Glutamatergic neuron (in vitro differentiated cells): Measurements from ENCODE around the gene FMN1. TPM values are rescaled to one million over a fixed set of nuclear protein-coding genes. Genes with fewer than 3 reads are reported as not detected.

Source experiments
- DNase-seq: peaks from one replicate; pipeline ENCODE4 v3.0.0; 2022
- H3K27ac Mint-ChIP-seq: one replicate; pipeline ENCODE4 v1.8.0; 2020; ENCODE audit warnings: mild to moderate bottlenecking, mixed read lengths, inconsistent platforms; ENCODE audit not compliant: unreplicated experiment
- H3K27me3 Mint-ChIP-seq: one replicate; pipeline ENCODE4 v1.8.0; 2020; ENCODE audit warnings: mild to moderate bottlenecking, moderate library complexity, mixed read lengths, inconsistent platforms; ENCODE audit not compliant: unreplicated experiment
- H3K36me3 Mint-ChIP-seq: one replicate; pipeline ENCODE4 v1.8.0; 2020; ENCODE audit warnings: mild to moderate bottlenecking, mixed read lengths, inconsistent platforms; ENCODE audit not compliant: unreplicated experiment
- H3K4me1 Mint-ChIP-seq: one replicate; pipeline ENCODE4 v1.8.0; 2020; ENCODE audit warnings: mild to moderate bottlenecking, low read depth, mixed read lengths, inconsistent platforms; ENCODE audit not compliant: unreplicated experiment
- H3K4me3 Mint-ChIP-seq: one replicate; pipeline ENCODE4 v1.8.0; 2020; ENCODE audit warnings: mild to moderate bottlenecking, mixed read lengths, inconsistent platforms; ENCODE audit not compliant: unreplicated experiment
- H3K9me3 Mint-ChIP-seq: one replicate; pipeline ENCODE4 v1.8.0; 2020; ENCODE audit warnings: mild to moderate bottlenecking, moderate library complexity, mixed read lengths, inconsistent platforms; ENCODE audit not compliant: unreplicated experiment
- CTCF ChIP-seq: fragments of 200-600 bp; sonication (generic); IDR thresholded peaks from one replicate; pipeline ENCODE4 v1.5.0; 2021; ENCODE audit not compliant: partially characterized antibody, unreplicated experiment
- total RNA-seq: library from RNA; stranded (reverse); fragmentation: NEBNext Ultra II Directional; extraction: Animal tissue kit (Norgen Biotek cat#: 25700); gene quantifications from one replicate; pipeline ENCODE4 v1.2.1, GENCODE V29; 2021; ENCODE audit not compliant: unreplicated experiment

The FMN1 gene
- total RNA-seq, 1 donor from 2014 or later = 1.1 TPM

- Mint-ChIP-seq H3K4me3 (no peak overlapping the region), H3K36me3 (no peaks in the 10 kb centered on the region), H3K9me3 (peaks cover 5% of the 10 kb centered on the region), H3K4me1 (no peaks in the 10 kb centered on the region), H3K27ac (no peak overlapping the region), H3K27me3 (no peaks in the 10 kb centered on the region)
- TF ChIP-seq CTCF = no peak
- DNase-seq = no peak
These were observed 407.6 kb downstream of the FMN1 start for GRCh38 chr15:32786906-32787305.

GRCh38 chr15:32784581-32784980 lies 409.9 kb downstream of the FMN1 start:
- TF ChIP-seq CTCF = no peak
- Mint-ChIP-seq H3K4me1 (no peaks in the 10 kb centered on the region), H3K27me3 (no peaks in the 10 kb centered on the region), H3K27ac (no peak overlapping the region), H3K9me3 (peaks cover 1% of the 10 kb centered on the region), H3K4me3 (no peak overlapping the region), H3K36me3 (no peaks in the 10 kb centered on the region)
- no peak for DNase-seq

GRCh38 chr15:32781781-32782180 lies 412.7 kb downstream of the FMN1 start:
- DNase-seq = no peak
- Mint-ChIP-seq H3K36me3 (no peaks in the 10 kb centered on the region), H3K27ac (no peak overlapping the region), H3K4me3 (no peak overlapping the region), H3K4me1 (no peaks in the 10 kb centered on the region), H3K27me3 (no peaks in the 10 kb centered on the region), H3K9me3 (peaks cover 1% of the 10 kb centered on the region)
- TF ChIP-seq CTCF = no peak

GRCh38 chr15:32778391-32779176 lies 415.9 kb downstream of the FMN1 start:
- DNase-seq = no peak
- Mint-ChIP-seq H3K4me3 (no peak overlapping the region), H3K27ac (no peak overlapping the region), H3K36me3 (no peaks in the 10 kb centered on the region), H3K27me3 (no peaks in the 10 kb centered on the region), H3K4me1 (no peaks in the 10 kb centered on the region), H3K9me3 (peaks cover 1% of the 10 kb centered on the region)
- no peak for TF ChIP-seq CTCF

GRCh38 chr15:32775103-32775502 lies 419.4 kb downstream of the FMN1 start:
- no peaks in the 10 kb centered on the region for H3K36me3 Mint-ChIP-seq
- H3K4me1 Mint-ChIP-seq = no peaks in the 10 kb centered on the region
- H3K4me3 Mint-ChIP-seq = no peak overlapping the region
- no peaks in the 10 kb centered on the region for H3K9me3 Mint-ChIP-seq
- no peak for TF ChIP-seq CTCF
- no peak for DNase-seq
- H3K27ac Mint-ChIP-seq = no peak overlapping the region
- H3K27me3 Mint-ChIP-seq = no peaks in the 10 kb centered on the region
